Stimulated activated CD4-positive, alpha-beta T cell treated with anti-CD3 and anti-CD28 coated beads, Interleukin-12 subunit alpha, Interleukin-12 subunit beta, amount 100 ng/mL, for 48 hours (primary cell): ENCODE measurements around the gene IL1RAPL1.

Experiments used
- DNase-seq, 3 donors: peaks; one replicate each; pipeline ENCODE4 v3.0.0-alpha.2; 2020; ENCODE audit warnings: low read depth in 2 of 3, low spot score in 1 of 3

Gene IL1RAPL1

GRCh38 chrX:29491659-29492058 lies 904.4 kb downstream of the IL1RAPL1 start:
- no peak for DNase-seq

DNA sequence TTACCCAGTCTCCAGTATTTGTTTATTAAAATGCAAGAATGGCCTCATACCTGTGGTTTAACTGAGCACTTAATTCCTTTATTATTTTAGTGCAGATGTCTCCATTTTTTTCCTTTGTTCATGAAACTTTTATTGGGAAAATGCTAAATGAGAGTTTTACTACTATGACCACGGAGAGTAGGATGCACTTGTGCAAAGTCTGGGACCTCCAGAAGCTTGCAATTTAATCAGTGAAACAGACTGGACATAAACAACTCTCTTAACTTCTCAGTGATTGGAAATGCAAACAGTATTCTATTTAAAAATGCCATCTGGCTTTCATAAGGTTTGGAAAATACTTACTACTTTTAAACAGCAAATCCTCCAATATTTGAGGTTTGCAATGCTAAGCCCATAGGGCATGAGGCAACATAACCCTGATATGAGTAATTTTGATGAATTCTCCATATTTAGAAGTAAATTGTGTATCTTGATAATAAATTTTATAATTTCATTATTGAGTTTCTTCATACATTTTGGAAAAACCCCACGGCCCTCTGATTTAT lies 909.5 kb downstream of the IL1RAPL1 start:
- no peak for DNase-seq

GRCh38 chrX:29506729-29507128 lies 919.5 kb downstream of the IL1RAPL1 start:
- no peak for DNase-seq

GRCh38 chrX:29518100-29518499 lies 930.9 kb downstream of the IL1RAPL1 start:
- DNase-seq = no peak

DNA sequence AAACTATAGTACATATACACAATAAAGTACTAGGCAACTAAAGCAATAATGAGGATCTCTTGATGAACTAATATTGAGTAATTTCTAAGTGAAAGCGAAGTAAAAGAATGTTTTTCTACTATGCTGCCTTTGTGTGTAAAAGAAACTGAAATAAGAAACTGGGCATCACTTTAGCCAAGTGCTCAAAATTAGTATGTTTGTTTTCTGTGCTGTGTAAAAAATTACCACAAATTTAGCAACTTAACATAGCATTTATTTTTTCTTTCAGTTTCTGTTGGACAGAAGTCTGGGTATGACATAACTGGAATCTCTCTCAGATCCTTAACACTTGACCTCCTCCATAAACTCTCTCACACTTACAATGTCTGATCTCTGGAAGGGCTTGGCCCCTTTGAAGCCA lies 941.0 kb downstream of the IL1RAPL1 start:
- no peak for DNase-seq

DNA sequence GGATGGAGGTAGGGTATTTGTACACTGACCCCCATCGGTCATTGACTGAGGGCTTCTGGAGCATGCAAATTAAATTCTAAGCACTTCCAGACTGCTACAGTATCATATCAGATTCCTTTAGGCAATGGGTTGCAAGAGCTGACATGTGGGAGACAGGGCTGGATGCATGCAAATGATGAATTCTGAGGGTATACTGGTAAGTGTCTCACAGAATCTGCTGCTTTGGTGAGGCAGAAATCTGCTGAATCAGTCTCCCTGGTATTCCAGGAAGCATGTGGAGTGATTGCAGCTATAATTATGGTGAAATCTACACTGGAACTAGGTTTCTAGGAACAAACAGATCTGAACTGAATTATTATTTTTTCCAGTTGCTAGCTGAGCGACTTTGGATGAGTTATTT lies 943.3 kb downstream of the IL1RAPL1 start:
- no peak for DNase-seq

DNA sequence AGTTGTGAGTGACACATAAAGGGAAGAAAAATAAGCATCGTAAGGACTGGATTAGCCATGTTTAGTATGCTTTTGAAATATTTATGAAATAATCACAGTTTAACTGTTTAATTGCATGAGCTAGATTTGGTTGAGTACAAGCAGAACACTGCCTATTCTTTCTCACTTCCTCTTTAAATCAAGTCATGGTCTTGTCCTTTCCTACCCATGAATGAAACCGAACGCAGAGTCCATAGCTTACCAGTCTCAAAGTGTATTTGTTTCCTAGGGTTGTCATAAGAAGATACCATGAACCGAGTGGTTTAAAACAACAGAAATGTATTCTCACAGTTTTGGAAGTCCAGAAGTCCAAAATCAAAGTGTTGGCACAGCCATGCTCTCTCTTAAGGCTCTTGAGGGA lies 944.1 kb downstream of the IL1RAPL1 start:
- DNase-seq = no peak

GRCh38 chrX:29535212-29536162 lies 948.2 kb downstream of the IL1RAPL1 start:
- no peak for DNase-seq

GRCh38 chrX:29541038-29541437 lies 953.8 kb downstream of the IL1RAPL1 start:
- no peak for DNase-seq

DNA sequence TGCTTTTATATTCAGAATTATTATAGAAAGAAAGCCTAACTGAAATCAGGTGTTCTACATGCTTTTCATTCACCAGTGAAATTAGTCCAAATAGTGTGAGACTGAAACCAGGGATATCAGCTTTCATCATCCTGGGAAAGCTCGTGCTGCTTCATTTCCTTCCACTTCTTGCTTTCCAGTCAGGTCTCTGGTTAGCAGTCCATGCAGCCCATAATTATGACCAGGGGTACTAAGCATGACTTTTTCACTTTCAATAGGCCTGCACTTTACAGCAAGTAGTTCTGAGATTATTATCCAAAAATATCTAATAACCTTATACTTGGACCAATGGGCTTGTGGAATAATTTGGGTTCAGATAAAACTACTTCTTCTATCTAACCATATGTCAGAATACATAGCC lies 954.9 kb downstream of the IL1RAPL1 start:
- DNase-seq = no peak

DNA sequence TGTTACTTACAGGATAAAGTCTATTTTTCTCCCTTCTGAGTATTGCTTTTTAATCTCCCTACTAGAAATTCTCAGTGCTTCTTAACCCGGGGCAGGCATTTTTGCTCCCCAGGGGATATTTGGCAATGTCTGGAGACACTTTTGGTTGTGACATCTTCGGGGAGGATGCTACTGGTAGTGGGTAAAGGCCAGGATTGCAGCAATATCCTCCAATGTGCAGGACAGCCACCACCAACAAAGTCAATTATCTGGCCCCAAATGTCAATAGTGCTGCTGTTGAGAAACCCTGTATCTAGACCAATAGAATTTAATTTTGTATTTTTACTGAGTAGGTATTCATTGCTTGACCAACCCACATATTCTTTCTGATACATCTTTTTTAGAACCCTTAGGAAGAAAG lies 958.6 kb downstream of the IL1RAPL1 start:
- no peak for DNase-seq

- DNase-seq = no peak
Observed at GRCh38 chrX:29547877-29548276, 960.6 kb downstream of the IL1RAPL1 start.

DNA sequence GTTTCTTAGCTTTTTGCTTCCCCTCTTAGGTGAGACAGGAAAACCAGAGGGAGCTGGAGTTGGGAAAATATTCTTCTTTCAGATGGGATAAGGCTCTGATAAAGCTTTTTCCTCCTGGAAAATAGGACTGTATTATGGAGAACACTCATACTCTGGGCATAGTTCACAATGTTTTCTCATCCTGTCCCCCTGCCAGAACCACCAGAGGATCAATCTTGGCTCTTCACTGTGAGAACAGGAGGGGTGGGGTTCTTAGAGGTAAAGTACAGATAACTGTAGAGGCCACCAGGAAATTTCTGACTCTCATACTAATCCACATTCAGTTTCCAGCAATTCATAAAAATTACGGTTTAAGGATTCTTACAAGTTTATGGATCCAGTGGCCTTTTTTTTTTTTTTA lies 966.3 kb downstream of the IL1RAPL1 start:
- no peak for DNase-seq

GRCh38 chrX:29555465-29556091 lies 968.3 kb downstream of the IL1RAPL1 start:
- DNase-seq = no peak

GRCh38 chrX:29560065-29560464 lies 972.8 kb downstream of the IL1RAPL1 start:
- DNase-seq = no peak

- DNase-seq = no peak
Observed at GRCh38 chrX:29561417-29561816, 974.2 kb downstream of the IL1RAPL1 start.

- no peak for DNase-seq
Observed at GRCh38 chrX:29580560-29580959, 993.3 kb downstream of the IL1RAPL1 start.

- DNase-seq = no peak
Observed at GRCh38 chrX:29581223-29581622, 994.0 kb downstream of the IL1RAPL1 start.

DNA sequence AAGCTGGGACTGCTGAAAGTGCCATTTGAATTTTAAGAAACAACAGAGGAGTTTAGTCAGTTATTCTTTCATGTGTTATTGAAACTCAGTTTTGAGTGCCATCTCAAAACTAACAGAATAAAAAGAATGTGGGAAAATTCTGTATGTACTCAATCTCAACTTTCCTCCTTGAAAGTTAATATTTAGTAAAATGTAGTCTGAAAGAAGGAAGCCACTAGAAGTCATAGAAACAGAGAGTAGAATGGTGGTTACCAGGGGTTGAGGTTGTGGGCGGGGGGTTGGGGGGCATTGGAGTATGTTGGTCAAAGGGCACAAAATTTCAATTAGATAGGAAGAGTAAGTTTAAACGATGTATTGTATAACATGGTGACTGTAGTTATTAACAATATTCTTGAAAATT lies 999.9 kb downstream of the IL1RAPL1 start:
- DNase-seq = no peak

DNA sequence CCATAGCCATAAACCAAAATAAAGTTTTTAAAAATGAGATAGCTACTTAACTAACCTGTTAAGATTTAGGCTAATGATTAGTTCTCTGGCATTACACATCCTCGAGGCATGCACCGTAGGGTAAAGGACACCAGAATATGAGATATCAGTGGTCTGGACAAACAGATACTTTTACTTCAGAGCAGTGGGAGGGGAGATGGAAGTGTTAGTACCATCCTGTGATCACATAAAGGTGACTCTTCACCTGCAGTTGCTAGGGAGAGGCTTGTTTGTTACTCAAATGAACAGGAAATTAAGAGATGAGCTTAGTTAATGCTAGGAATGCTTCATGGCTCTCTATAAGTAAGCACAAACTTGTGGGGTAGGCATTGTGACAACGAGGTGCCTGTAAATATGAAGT lies 1003.7 kb downstream of the IL1RAPL1 start:
- DNase-seq = no peak

GRCh38 chrX:29604381-29604780 lies 1017.1 kb downstream of the IL1RAPL1 start:
- no peak for DNase-seq

DNA sequence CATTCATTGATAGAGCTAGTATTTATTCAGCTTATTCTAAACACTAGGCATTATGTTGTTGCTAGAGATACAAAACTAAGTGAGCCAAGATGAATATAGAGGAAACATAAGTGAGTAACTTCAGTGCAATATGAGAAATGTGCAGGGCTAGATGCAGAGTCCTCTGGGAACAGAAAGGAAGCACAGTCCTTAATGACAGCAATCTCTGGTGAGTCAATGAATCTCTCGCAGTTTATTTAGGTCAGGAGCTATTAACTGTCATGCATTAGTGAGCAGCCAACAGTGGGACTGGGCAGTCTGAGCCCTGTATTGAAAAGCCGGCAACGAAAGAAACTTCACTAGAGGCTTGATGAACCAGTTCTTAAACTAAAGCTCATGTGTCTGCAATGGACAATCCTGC lies 1030.0 kb downstream of the IL1RAPL1 start:
- DNase-seq = no peak
